ENCODE measurements around the gene CALD1. TPM values are rescaled to one million over a fixed set of nuclear protein-coding genes. Genes with fewer than 3 reads are reported as not detected.

CALD1 gene
- total RNA-seq, 1 experiment from 2014 or later: 147 TPM

GRCh38 chr7:134779741-134780065 is 269 bp downstream of the CALD1 start:
- CTCF ChIA-PET: interaction anchor here (1.2 kb wide), 1 partner anchor 89 kb away, joined by 3 read pairs; no protein-coding TSS in a partner anchor
- no peaks in the 10 kb centered on the region for H3K27me3 Mint-ChIP-seq (ENCODE audit: low read depth)
- peaks cover 21% of the 10 kb centered on the region for H3K4me1 Mint-ChIP-seq
- POLR2A ChIA-PET: interaction anchor here (0.6 kb wide), 1 partner anchor 62 kb away, joined by 3 read pairs; no protein-coding TSS in a partner anchor
- no peak for DNase-seq (ENCODE audit: low spot score)
- TF ChIP-seq ETV6 (CRISPR knock-in tag; IDR thresholded peaks at IDR 0.05): peak; percentile 5; the same call in 1 of the 2 replicates
- no peak for TF ChIP-seq GTF2I (CRISPR knock-in tag; conservative IDR thresholded peaks at IDR 0.05)
- no peak for TF ChIP-seq KAT7 (CRISPR knock-in tag; IDR thresholded peaks at IDR 0.05; ENCODE audit: borderline replicate concordance)
- TF ChIP-seq, protein P1, sequence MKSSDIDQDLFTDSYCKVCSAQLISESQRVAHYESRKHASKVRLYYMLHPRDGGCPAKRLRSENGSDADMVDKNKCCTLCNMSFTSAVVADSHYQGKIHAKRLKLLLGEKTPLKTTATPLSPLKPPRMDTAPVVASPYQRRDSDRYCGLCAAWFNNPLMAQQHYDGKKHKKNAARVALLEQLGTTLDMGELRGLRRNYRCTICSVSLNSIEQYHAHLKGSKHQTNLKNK (CRISPR knock-in tag; IDR thresholded peaks at IDR 0.05): no peak
- TF ChIP-seq SMAD4 (CRISPR knock-in tag; IDR thresholded peaks at IDR 0.05): no peak
- TF ChIP-seq ZNF281 (CRISPR knock-in tag; IDR thresholded peaks at IDR 0.05): no peak
- H3K36me3 Mint-ChIP-seq: no peaks in the 10 kb centered on the region; the same call in 1 of the 2 replicates
- no peaks in the 10 kb centered on the region for H3K9me3 Mint-ChIP-seq
- H3K27ac Mint-ChIP-seq: peak overlapping the region; percentile 98
- ATAC-seq: peak; percentile 8
- peak overlapping the region; percentile 88 for H3K4me3 Mint-ChIP-seq

DNA sequence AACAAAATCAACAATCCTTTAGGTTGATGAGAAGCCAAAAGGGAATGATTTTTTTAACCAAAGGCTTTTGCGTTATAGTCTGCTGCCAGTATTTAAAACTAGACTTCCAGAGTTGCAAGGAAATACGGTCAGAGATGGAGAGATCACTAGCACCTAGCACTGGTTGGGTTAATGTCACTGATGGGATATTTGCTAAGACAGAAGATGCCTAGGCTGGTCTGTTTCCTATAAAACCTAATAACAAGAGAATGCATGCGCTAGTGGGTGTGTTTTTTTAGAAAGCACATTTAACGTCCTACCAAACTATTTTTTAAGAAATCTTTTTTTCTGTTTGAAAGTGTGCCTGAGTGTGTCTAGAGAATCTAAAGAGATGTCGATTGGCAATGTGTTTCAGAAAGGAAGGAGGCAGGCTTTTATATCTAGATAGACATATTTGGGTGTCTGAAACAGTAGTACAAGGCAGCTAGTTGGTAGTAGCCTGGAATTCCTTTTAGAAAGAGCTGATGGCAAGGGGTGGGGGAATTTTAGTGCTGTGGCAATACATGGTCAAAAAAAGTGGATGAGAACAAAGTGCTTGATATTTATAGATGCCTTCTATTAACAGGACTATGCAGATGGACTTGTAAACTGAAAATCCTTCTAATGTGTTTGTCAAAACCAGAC is 863 bp downstream of the CALD1 start:
- Mint-ChIP-seq H3K27me3 (ENCODE audit: low read depth) (no peaks in the 10 kb centered on the region), H3K9me3 (no peaks in the 10 kb centered on the region), H3K4me3 (peak overlapping the region; percentile 88), H3K27ac (peak overlapping the region; percentile 98), H3K36me3 (no peaks in the 10 kb centered on the region; the same call in 1 of the 2 replicates), H3K4me1 (peaks cover 21% of the 10 kb centered on the region)
- TF ChIP-seq NR3C1 (CRISPR knock-in tag; conservative IDR thresholded peaks at IDR 0.05; ENCODE audit: low read depth): no peak
- TF ChIP-seq, protein P2, sequence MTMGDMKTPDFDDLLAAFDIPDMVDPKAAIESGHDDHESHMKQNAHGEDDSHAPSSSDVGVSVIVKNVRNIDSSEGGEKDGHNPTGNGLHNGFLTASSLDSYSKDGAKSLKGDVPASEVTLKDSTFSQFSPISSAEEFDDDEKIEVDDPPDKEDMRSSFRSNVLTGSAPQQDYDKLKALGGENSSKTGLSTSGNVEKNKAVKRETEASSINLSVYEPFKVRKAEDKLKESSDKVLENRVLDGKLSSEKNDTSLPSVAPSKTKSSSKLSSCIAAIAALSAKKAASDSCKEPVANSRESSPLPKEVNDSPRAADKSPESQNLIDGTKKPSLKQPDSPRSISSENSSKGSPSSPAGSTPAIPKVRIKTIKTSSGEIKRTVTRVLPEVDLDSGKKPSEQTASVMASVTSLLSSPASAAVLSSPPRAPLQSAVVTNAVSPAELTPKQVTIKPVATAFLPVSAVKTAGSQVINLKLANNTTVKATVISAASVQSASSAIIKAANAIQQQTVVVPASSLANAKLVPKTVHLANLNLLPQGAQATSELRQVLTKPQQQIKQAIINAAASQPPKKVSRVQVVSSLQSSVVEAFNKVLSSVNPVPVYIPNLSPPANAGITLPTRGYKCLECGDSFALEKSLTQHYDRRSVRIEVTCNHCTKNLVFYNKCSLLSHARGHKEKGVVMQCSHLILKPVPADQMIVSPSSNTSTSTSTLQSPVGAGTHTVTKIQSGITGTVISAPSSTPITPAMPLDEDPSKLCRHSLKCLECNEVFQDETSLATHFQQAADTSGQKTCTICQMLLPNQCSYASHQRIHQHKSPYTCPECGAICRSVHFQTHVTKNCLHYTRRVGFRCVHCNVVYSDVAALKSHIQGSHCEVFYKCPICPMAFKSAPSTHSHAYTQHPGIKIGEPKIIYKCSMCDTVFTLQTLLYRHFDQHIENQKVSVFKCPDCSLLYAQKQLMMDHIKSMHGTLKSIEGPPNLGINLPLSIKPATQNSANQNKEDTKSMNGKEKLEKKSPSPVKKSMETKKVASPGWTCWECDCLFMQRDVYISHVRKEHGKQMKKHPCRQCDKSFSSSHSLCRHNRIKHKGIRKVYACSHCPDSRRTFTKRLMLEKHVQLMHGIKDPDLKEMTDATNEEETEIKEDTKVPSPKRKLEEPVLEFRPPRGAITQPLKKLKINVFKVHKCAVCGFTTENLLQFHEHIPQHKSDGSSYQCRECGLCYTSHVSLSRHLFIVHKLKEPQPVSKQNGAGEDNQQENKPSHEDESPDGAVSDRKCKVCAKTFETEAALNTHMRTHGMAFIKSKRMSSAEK (CRISPR knock-in tag; IDR thresholded peaks at IDR 0.05; ENCODE audit: borderline replicate concordance): no peak
- no peak for TF ChIP-seq GRHL2 (CRISPR knock-in tag; IDR thresholded peaks at IDR 0.05; ENCODE audit: insufficient replicate concordance, severe bottlenecking)
- TF ChIP-seq SMAD4 (CRISPR knock-in tag; IDR thresholded peaks at IDR 0.05): no peak
- TF ChIP-seq, protein P3, sequence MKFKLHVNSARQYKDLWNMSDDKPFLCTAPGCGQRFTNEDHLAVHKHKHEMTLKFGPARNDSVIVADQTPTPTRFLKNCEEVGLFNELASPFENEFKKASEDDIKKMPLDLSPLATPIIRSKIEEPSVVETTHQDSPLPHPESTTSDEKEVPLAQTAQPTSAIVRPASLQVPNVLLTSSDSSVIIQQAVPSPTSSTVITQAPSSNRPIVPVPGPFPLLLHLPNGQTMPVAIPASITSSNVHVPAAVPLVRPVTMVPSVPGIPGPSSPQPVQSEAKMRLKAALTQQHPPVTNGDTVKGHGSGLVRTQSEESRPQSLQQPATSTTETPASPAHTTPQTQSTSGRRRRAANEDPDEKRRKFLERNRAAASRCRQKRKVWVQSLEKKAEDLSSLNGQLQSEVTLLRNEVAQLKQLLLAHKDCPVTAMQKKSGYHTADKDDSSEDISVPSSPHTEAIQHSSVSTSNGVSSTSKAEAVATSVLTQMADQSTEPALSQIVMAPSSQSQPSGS (CRISPR knock-in tag; IDR thresholded peaks at IDR 0.05; ENCODE audit: borderline replicate concordance, low read depth): no peak
- POLR2A ChIA-PET: interaction anchor here (0.6 kb wide), 1 partner anchor 63 kb away, joined by 3 read pairs; no protein-coding TSS in a partner anchor
- CTCF ChIA-PET: no interaction called here
- ATAC-seq: no peak
- no peak for DNase-seq (ENCODE audit: low spot score)

DNA sequence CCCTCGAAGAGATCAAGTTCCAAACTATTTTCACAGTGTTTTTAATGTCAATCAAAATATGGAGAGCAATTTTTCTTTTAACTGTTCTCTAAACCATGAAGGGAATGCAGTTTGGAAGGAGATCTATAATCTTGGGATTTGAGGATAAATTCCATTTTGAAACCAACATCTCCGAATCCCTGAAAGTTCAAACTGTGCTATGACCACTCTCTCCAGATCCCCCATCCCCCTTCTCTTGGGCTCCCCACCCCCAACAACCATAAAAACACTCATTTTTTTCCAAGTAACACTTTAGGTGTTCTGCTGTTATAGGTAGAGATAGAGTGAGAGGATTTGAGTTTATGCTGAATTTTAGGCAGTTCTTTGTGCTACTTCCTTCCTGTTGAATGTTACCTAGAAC is 1.7 kb downstream of the CALD1 start:
- no peak for ATAC-seq
- ChIA-PET CTCF (no interaction called here), POLR2A (no interaction called here)
- peaks cover 21% of the 10 kb centered on the region for H3K4me1 Mint-ChIP-seq
- H3K36me3 Mint-ChIP-seq: no peaks in the 10 kb centered on the region; the same call in 1 of the 2 replicates
- no peak for DNase-seq (ENCODE audit: low spot score)
- H3K27ac Mint-ChIP-seq: peak overlapping the region; percentile 98
- H3K27me3 Mint-ChIP-seq (ENCODE audit: low read depth): no peaks in the 10 kb centered on the region
- TF ChIP-seq MLX (CRISPR knock-in tag; IDR thresholded peaks at IDR 0.05) (no peak), ZBTB21 (CRISPR knock-in tag; IDR thresholded peaks at IDR 0.05; ENCODE audit: borderline replicate concordance) (no peak), JAZF1 (CRISPR knock-in tag; IDR thresholded peaks at IDR 0.05) (no peak), SMAD4 (CRISPR knock-in tag; IDR thresholded peaks at IDR 0.05) (no peak), ZNF671 (CRISPR knock-in tag; IDR thresholded peaks at IDR 0.05) (0 out of 2 replicates have a peak, but pooled peaks have one; percentile 11)
- H3K9me3 Mint-ChIP-seq: no peaks in the 10 kb centered on the region
- peak overlapping the region; percentile 88 for H3K4me3 Mint-ChIP-seq

Data from WTC11 (cell line).